ENCODE measurements around the gene RNF40.

- TF ChIP-seq CTCF (IDR thresholded peaks at IDR 0.05): no peak
- TF ChIP-seq POLR2A (IDR thresholded peaks at IDR 0.05): no peak
These were observed 1.3 kb upstream of the RNF40 start for GRCh38 chr16:30760577-30761426.
